K562 (cell line): ENCODE measurements around the gene PNMT. TPM values are rescaled to one million over a fixed set of nuclear protein-coding genes. Genes with fewer than 3 reads are reported as not detected.

Experiments
- ARID3A ChIP-seq: IDR thresholded peaks from 2 replicates; pipeline ENCODE4 v1.6.1; 2012; ENCODE audit warnings: low read depth, low read length, improper control_type of control experiment, borderline replicate concordance
- CGGBP1 ChIP-seq: fragments of 250-450 bp; sonication (Bioruptor Pico); IDR thresholded peaks from 2 replicates; pipeline ENCODE4 v1.9.0; 2021; ENCODE audit warnings: mild to moderate bottlenecking
- DIDO1 ChIP-seq: fragments of 450-650 bp; IDR thresholded peaks from 2 replicates; pipeline ENCODE4 v1.6.1; 2016; ENCODE audit warnings: low read depth, missing biosample characterization, missing genetic modification characterization
- ETS2 ChIP-seq: IDR thresholded peaks from 2 replicates; pipeline ENCODE4 v1.6.1; 2016; ENCODE audit warnings: borderline replicate concordance, missing genetic modification characterization, mild to moderate bottlenecking, moderate library complexity, missing compliant biosample characterization; ENCODE audit not compliant: poor library complexity, severe bottlenecking
- HDAC1 ChIP-seq, 2 experiments: fragments of 450-650 bp; IDR thresholded peaks; 2 replicates each; pipeline ENCODE4 v1.6.1; 2016 to 2017; ENCODE audit warnings: inconsistent platforms in 1 of 2, mild to moderate bottlenecking in 1 of 2, moderate library complexity in 1 of 2
- HOMEZ ChIP-seq: fragments of 250-450 bp; sonication (Bioruptor Pico); IDR thresholded peaks from 2 replicates; pipeline ENCODE4 v1.4.0; 2020; ENCODE audit warnings: mild to moderate bottlenecking, moderate library complexity
- PHF8 ChIP-seq: fragments of 200-600 bp; sonication (generic); IDR thresholded peaks from 2 replicates; pipeline ENCODE4 v1.6.1; 2012; ENCODE audit warnings: mixed run types, mild to moderate bottlenecking, inconsistent platforms, low read length, moderate library complexity, borderline replicate concordance
- POLR2H ChIP-seq: IDR thresholded peaks from 2 replicates; pipeline ENCODE4 v1.6.1; 2016; ENCODE audit warnings: missing genetic modification characterization, low read depth, mild to moderate bottlenecking, control low read depth, missing compliant biosample characterization, moderate library complexity
- TFAM ChIP-seq: fragments of 250-450 bp; sonication (Bioruptor Pico); conservative IDR thresholded peaks from 2 replicates; pipeline ENCODE4 v1.5.0; 2021; ENCODE audit warnings: mild to moderate bottlenecking, moderate library complexity
- VEZF1 ChIP-seq: fragments of 200-800 bp; sonication (Bioruptor generic); IDR thresholded peaks from 2 replicates; pipeline ENCODE4 v1.6.1; 2017; ENCODE audit warnings: missing genetic modification characterization, missing compliant biosample characterization
- ZBTB2 ChIP-seq: fragments of 450-650 bp; IDR thresholded peaks from 2 replicates; pipeline ENCODE4 v1.6.1; 2016; ENCODE audit warnings: antibody characterized with exemption
- ZNF124 ChIP-seq: sonication (generic); formaldehyde crosslinking; IDR thresholded peaks from 2 replicates; pipeline ENCODE4 v1.8.1; 2022; ENCODE audit warnings: missing genetic modification reagents
- ZNF280B ChIP-seq: fragments of 250-450 bp; sonication (Bioruptor Pico); IDR thresholded peaks from 2 replicates; pipeline ENCODE4 v1.5.1; 2021; ENCODE audit warnings: mild to moderate bottlenecking
- ZNF507 ChIP-seq: conservative IDR thresholded peaks from 2 replicates; pipeline ENCODE4 v1.6.1; 2017; ENCODE audit warnings: missing genetic modification characterization, missing compliant biosample characterization
- ZNF766 ChIP-seq: fragments of 200-800 bp; sonication (Bioruptor generic); conservative IDR thresholded peaks from 2 replicates; pipeline ENCODE4 v1.6.1; 2016; ENCODE audit warnings: missing genetic modification characterization, missing compliant biosample characterization
- ZNF79 ChIP-seq: fragments of 250-450 bp; sonication (Bioruptor Pico); IDR thresholded peaks from 2 replicates; pipeline ENCODE4 v1.4.0; 2020; ENCODE audit warnings: low read depth, mild to moderate bottlenecking, moderate library complexity
- polyA plus RNA-seq, 8 experiments: library from polyadenylated mRNA; depleted of rRNA in 4 of 8; stranded (reverse) in 5 of 8; unstranded in 3 of 8; fragments of >200 nt; fragmentation: Nextera tagmentation in 2 of 8; fragmentation: Illumina TruSeq in 1 of 8; extraction: Ambion mirVana in 2 of 8; extraction: Trizol in 1 of 8; gene quantifications; 2 replicates each; pipeline versions ENCODE4 v1.2.1 to v1.2.3, GENCODE V29; 2011 to 2014; ENCODE audit warnings: inconsistent platforms in 1 of 8, missing spikeins in 1 of 8
- total RNA-seq, 7 experiments: library from RNA; depleted of rRNA in 6 of 7; stranded (reverse); fragments of >200 nt in 6 of 7; fragmentation: Illumina TruSeq in 2 of 7; extraction: Trizol in 2 of 7; gene quantifications; 2 replicates each; pipeline versions ENCODE4 v1.2.1 to v1.2.3, GENCODE V29; 2011 to 2021; ENCODE audit warnings: low replicate concordance in 1 of 7

Gene PNMT
- total and polyA plus RNA-seq, 9 of the 15 experiments (the other 6 are each of a cell fraction or from before 2014, with no cell fraction given): 0.55 to 18.1 (median 5.8) TPM

GRCh38 chr17:39667945-39668924 lies at the start of gene PNMT (continued):
- TF ChIP-seq ZBTB2 (peak; percentile 77; the same call in 1 of the 2 replicates), PHF8 (peak; percentile 62; the same call in 1 of the 2 replicates), ZNF280B (no peak), HDAC1 (IDR thresholded peaks at IDR 0.05) (peak in 1 of 2 experiments; percentile 70; a peak in 1 of 4 replicates), ZNF79 (CRISPR knock-in tag) (no peak), ZNF766 (CRISPR knock-in tag) (peak; percentile 34; the same call in 1 of the 2 replicates), ETS2 (tag) (no peak), ZNF507 (tag) (no peak), VEZF1 (CRISPR knock-in tag) (no peak), ARID3A (no peak), TFAM (no peak), ZNF124 (CRISPR knock-in tag) (no peak), CGGBP1 (CRISPR knock-in tag) (no peak), POLR2H (tag) (no peak), HOMEZ (CRISPR knock-in tag) (no peak), DIDO1 (tag) (no peak)
